Colonic mucosa (tissue), 4 donors: Measurements from ENCODE around the gene SIM2. TPM values are rescaled to one million over a fixed set of nuclear protein-coding genes. Genes with fewer than 3 reads are reported as not detected.

Experiments used
- DNase-seq: peaks from one replicate; pipeline ENCODE4 v3.0.0-alpha.2; 2020
- H3K27ac ChIP-seq: fragments of 200-600 bp; one replicate; pipeline ENCODE4 v1.8.0; 2021
- H3K27me3 ChIP-seq: fragments of 200-600 bp; one replicate; pipeline ENCODE4 v1.8.0; 2021
- H3K36me3 ChIP-seq: fragments of 200-600 bp; one replicate; pipeline ENCODE4 v1.8.0; 2021
- H3K4me1 ChIP-seq: fragments of 200-600 bp; one replicate; pipeline ENCODE4 v1.8.0; 2021; ENCODE audit warnings: mild to moderate bottlenecking
- H3K4me3 ChIP-seq: fragments of 200-600 bp; one replicate; pipeline ENCODE4 v1.8.0; 2021
- H3K9ac ChIP-seq, 2 donors: one replicate each; pipeline ENCODE4 v1.7.0; 2013; ENCODE audit warnings: control low read depth in 2 of 2, low read depth in 2 of 2, low read length in 2 of 2
- H3K9me3 ChIP-seq: fragments of 200-600 bp; one replicate; pipeline ENCODE4 v1.8.0; 2021
- intact Hi-C: fragments of 100-400 bp; cut with DNase I; formaldehyde crosslinking; loops from one replicate; pipeline ENCODE4 v1.14.1; 2022
- total RNA-seq, 2 donors: library from RNA; stranded (reverse); fragmentation: NEBNext Ultra II Directional in 1 of 2; extraction: Animal tissue kit (Norgen Biotek cat#: 25700) in 1 of 2; gene quantifications; one replicate each; pipeline ENCODE4 v1.2.1, GENCODE V29; 2021
- TF ChIP-seq, protein P1 (sequence below): fragments of 200-600 bp; IDR thresholded peaks from one replicate; pipeline ENCODE4 v1.8.0; 2022; ENCODE audit warnings: antibody characterized with exemption, mild to moderate bottlenecking
- donor health status: healthy.
- donor health status: DM: no; HTN: no; CAD: no.
- donor health status: DM: no; HTN: no; CAD: no.

The SIM2 gene
- total RNA-seq, 2 donors from 2014 or later: 0.07 to 0.08 TPM

DNA sequence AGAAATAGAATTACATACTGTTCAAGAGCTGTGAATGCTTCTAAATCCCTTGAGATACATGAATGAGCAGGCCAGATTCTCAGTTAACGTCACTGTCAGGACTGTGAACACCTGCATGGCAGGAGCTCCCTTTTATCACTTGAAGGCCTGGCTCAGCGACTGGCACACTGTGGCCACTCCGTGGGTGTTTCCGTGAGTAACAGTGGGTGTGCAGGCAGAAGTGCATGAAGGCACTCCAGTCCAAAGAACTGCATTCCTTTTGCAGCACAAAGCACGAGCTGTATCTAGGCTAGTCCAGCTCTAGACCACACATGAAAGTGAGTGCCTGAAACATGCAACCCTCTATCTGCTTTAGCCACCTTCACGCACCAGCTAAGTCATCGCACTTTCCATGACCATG, 9.6 kb upstream of the SIM2 start:
- no peak overlapping the region for H3K4me3 ChIP-seq
- H3K4me1 ChIP-seq: no peaks in the 10 kb centered on the region
- H3K27me3 ChIP-seq: peaks cover 43% of the 10 kb centered on the region
- no peak overlapping the region for H3K27ac ChIP-seq
- no peaks in the 10 kb centered on the region for H3K9me3 ChIP-seq
- intact Hi-C loops: no loop called here
- no peak for DNase-seq
- TF ChIP-seq, protein P1, sequence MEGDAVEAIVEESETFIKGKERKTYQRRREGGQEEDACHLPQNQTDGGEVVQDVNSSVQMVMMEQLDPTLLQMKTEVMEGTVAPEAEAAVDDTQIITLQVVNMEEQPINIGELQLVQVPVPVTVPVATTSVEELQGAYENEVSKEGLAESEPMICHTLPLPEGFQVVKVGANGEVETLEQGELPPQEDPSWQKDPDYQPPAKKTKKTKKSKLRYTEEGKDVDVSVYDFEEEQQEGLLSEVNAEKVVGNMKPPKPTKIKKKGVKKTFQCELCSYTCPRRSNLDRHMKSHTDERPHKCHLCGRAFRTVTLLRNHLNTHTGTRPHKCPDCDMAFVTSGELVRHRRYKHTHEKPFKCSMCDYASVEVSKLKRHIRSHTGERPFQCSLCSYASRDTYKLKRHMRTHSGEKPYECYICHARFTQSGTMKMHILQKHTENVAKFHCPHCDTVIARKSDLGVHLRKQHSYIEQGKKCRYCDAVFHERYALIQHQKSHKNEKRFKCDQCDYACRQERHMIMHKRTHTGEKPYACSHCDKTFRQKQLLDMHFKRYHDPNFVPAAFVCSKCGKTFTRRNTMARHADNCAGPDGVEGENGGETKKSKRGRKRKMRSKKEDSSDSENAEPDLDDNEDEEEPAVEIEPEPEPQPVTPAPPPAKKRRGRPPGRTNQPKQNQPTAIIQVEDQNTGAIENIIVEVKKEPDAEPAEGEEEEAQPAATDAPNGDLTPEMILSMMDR: no peak
- H3K36me3 ChIP-seq: no peaks in the 10 kb centered on the region
- H3K9ac ChIP-seq: no peak overlapping the region

DNA sequence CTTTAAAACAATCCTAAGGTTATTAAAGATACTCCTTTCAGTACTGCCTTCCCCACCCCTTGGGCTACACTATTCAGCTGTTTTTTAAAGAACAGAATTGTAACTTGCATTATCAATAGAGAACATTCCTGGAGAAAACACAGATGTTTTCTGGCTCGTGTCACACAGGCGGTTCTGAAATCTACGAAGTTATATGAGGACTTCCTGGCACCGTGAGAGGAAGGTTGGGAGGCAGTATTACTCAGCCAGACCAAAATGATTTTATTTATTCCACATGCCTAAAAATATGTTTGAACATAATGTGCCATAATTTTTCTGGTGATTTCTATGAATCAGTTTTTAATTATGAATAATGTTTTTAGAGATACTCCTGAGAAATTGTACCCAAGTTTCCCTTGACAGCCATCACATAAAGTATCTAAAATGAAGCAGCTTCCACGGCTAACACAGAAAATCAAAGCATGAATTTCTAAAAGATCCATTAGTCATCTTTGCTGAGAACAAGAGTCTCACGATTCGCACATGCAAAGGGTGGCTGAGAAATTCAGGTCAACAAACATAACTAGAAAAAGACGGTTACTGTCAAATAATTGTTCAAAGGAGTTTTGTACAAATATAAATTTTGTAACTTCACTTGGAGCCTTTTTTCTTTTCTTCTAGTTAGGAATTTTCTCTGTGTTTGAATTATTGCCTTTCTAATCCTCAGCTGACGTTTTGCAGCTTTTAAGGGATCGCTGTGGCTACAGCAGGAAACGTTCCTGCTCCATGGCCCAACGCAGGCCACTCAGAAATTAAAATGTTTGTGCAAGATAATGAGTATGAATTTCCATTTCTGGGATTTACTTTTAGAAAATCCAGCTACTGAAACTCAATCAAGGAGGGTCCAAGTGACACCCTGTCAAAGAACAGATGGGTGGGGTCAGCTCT, 8.0 kb upstream of the SIM2 start:
- Histone ChIP-seq H3K27me3 (peaks cover 58% of the 10 kb centered on the region), H3K4me3 (no peak overlapping the region), H3K36me3 (no peaks in the 10 kb centered on the region), H3K27ac (no peak overlapping the region), H3K4me1 (no peaks in the 10 kb centered on the region), H3K9me3 (no peaks in the 10 kb centered on the region), H3K9ac (no peak overlapping the region)
- intact Hi-C loops: no loop called here
- DNase-seq: no peak
- TF ChIP-seq, protein P1: no peak

DNA sequence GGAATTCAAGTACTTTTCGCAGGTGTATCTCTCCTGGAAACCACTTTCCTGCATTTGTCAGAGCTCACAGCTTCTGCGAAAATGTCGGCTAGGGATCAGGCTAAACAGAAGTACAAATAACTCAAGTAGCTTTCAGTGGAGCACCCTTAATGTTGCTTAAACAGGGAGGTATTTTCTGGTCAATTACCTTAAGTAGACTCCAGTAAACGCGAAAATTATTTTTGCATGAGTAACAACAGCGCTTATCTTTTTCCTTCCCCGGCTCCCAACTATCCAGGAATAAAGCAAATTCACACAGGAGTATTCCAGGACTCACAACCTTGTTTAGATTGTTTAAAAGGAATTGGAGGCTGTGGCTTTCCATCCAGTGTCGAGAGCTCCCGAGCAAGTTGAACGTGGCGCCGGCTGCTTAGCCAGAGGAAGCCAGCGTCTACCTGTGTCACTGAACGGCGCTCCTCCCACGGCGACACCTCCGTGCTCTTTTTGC, 7.3 kb upstream of the SIM2 start:
- H3K36me3 ChIP-seq: no peaks in the 10 kb centered on the region
- TF ChIP-seq, protein P1: no peak
- no peak overlapping the region for H3K4me3 ChIP-seq
- H3K9me3 ChIP-seq: no peaks in the 10 kb centered on the region
- no peak overlapping the region for H3K27ac ChIP-seq
- H3K4me1 ChIP-seq: no peaks in the 10 kb centered on the region
- DNase-seq: no peak
- intact Hi-C loops: no loop called here
- H3K27me3 ChIP-seq: peaks cover 65% of the 10 kb centered on the region
- H3K9ac ChIP-seq: no peak overlapping the region

DNA sequence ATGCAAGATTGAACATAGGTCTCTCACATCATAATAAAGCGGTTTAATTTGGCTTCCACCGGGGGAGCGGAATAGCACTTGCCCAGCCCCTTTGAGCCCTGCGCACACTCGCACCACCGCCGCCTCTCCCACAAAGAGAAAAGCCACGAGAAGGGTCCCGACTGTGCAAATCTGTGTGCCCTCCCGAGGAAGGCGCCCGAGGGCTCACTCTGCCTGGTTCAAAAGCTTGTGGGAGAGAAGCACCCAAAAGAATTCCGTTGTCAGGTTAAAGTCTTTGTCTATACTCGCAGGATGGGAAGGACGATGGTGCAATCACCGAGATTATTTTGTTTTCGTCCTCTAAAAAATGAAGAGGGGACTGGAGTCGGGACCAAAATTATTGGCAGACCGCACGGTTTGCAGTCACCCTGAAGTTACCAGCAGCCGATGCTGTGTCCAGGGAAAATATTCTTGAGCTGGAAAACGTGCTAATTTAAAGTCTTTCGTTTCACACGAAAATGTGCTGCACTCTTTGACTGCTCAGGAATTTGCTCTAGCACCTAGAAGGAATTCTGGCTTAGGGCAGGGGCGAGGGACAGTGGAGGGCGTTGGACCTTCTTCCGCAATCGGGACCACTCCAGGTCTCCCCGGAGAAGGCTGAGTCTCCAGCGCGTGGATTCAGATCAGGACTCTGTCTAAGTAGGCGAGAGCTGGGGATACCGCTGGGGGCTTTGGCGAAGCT, 6.6 kb upstream of the SIM2 start:
- H3K9ac ChIP-seq: no peak overlapping the region
- no peak overlapping the region for H3K4me3 ChIP-seq
- no peak for DNase-seq
- H3K4me1 ChIP-seq: no peaks in the 10 kb centered on the region
- no peak overlapping the region for H3K27ac ChIP-seq
- TF ChIP-seq, protein P1: no peak
- intact Hi-C loops: no loop called here
- H3K9me3 ChIP-seq: no peaks in the 10 kb centered on the region
- H3K36me3 ChIP-seq: no peaks in the 10 kb centered on the region
- H3K27me3 ChIP-seq: peaks cover 71% of the 10 kb centered on the region

DNA sequence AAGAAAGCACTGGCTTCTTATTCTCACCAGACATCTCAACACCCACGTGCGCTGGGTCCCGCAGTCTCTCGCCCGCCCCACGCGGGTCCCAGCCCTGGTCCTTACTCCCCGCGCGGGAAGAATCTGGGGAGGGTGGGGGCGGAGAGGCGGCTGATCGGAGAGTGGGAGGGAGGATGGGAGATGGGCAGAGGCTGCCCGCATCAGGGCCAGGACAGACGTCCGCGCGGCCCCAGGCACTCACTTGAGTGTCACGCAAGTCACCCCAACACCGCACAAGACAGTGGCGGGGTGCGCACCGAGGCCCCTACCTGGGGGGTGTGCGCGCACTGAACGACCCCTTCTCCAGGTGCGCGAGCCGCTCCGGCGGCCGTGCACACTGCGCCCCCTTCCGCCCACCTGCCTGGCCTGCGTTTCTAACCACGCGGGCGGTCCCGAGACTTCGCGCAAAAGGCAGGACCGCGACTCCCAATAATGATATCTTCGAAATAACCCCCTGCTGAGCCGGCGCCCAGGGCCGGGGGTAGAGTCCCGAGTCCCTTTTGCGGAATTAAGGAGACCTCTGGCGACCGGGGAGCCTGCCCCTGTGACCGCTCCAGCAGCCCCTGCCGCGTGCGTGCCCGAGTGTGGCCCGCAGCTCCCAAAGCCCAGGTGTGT, 6.0 kb upstream of the SIM2 start:
- Histone ChIP-seq H3K9ac (no peak overlapping the region), H3K27me3 (peaks cover 78% of the 10 kb centered on the region), H3K4me1 (no peaks in the 10 kb centered on the region), H3K27ac (no peak overlapping the region), H3K36me3 (no peaks in the 10 kb centered on the region), H3K9me3 (no peaks in the 10 kb centered on the region), H3K4me3 (no peak overlapping the region)
- TF ChIP-seq, protein P1: no peak
- no peak for DNase-seq
- intact Hi-C loops: no loop called here
